SIG-M5 treated with dmso at 0.1 percent for 504 hours (cell line): Measurements from ENCODE around the gene LPP.

Experiments
- DNase-seq: peaks from one replicate; lab custom pipeline; 2025; ENCODE audit not compliant: unreplicated experiment; lab: John Stamatoyannopoulos, UW

LPP gene

DNA sequence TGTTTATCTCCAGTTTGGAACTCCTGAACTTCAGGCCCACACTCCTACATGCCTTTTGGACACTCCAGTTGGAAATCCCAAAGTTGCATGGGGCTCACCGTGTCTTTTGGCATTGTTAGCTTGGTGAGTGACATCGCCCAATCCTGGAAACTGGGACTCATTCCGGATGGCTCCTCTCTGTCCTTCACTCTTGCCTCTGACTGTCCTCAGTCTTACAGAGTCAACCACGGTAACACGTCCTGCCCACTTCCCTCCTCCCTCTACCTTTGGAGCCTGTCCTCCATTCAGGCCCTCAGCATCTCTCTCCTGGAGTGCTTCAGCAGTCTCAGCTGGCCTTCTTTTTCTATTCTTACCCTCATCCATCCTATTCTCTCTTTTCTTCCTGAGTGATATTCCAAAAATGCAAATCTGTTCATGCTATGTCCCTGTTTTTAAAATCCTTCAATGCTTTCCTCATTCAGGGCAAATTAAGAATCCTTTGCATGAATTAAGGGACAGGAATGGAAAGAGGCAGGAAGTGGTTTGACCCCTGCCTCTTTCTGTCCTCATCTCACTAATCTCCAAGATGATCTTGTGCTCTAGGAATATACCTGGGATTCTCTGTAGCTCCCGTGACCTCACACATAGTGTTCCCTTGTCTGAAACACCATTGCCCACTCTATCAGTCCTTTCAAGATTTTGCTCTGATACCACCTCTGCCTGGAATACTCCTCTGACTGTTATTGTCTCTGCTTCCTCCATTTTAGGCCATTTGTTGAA is 42.5 kb downstream of the LPP start:
- DNase-seq, result no peak

GRCh38 chr3:188197388-188197847 is 43.5 kb downstream of the LPP start:
- DNase-seq, result no peak

GRCh38 chr3:188198001-188198400 is 44.0 kb downstream of the LPP start:
- no peak for DNase-seq

DNA sequence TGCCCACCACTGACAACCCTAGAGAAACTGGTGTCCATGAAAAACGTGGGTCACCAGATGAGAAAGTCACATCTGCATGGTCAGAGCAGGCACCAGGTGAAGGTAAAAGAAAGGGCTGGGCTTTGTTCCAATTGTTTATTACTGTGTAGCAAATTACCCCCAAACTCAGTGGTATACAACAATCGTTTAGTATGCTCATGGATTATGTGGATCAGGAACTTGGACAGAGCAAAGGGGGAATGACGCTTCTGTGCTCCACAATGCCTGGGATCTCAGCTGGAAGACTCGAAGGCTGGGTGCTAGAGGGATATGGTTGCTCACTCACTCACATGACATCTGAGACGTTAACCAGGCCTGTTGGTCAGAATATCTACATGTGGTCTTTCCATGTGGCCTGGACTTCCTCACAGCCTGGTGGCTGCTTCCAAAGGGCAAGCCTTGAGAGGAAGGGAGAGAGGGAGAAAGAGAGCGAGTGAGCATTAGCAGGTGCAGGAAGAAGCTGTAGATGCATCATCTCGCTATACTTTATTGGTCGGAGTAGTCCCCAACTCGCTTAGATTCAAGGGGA is 44.9 kb downstream of the LPP start:
- no peak for DNase-seq

DNA sequence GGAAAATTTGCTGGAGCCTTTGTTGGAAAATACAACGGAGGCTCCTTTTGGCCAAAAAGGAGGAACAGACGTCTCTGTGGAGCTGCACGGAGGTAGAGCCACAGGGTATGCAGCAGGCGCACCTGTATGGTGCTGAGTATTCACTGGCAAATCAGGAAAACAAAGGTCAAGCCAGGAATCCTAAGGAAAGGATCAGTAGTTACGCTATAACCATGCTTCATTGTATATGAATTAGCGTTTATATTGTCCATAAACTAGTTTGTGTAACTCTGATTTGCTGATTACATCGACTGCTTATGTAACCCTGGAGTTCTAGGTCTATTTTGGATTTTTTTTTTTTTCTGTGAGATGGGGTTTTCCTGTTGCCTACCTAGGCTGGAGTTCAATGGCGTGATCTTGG is 45.4 kb downstream of the LPP start:
- no peak for DNase-seq

GRCh38 chr3:188200481-188200880 is 46.5 kb downstream of the LPP start:
- peak; percentile 33 for DNase-seq

DNA sequence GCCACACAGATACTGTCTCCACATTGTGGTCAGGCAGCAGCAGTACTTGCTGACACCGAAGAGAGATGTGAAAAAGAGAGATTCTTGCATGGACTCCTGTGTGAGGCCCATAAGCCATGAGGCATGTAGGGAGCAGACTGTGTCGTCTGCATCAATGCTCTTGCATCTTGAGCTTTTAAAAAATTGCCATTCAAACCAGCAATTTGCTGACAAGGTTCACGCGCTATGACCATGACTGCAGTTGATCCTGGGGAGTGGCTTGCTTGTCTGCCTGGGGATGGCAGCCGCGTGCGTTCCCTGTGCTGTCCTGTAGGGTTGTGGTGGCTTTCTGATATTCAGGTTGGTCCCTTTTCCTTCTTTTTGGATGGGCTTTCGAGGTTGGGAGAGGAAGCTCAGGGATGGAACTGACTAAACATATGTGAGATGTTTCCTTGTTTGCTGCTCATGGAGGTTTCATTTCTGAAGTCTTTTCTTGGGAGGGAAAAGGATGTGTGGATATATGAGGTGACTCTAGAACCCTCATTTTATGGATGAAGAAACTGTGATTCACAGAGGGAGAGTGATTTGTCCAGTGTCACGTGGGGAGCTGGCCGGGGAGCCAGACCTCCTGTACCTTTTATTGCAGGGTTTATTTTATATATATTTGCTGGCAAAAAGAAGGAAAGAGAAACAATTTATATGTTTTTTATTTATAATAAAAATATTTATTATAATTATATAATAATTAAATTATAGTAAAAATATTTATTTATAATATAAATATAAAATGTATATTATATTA is 48.6 kb downstream of the LPP start:
- no peak for DNase-seq

GRCh38 chr3:188204526-188204925 is 50.6 kb downstream of the LPP start:
- no peak for DNase-seq

GRCh38 chr3:188205992-188206416 is 52.0 kb downstream of the LPP start:
- no peak for DNase-seq

DNA sequence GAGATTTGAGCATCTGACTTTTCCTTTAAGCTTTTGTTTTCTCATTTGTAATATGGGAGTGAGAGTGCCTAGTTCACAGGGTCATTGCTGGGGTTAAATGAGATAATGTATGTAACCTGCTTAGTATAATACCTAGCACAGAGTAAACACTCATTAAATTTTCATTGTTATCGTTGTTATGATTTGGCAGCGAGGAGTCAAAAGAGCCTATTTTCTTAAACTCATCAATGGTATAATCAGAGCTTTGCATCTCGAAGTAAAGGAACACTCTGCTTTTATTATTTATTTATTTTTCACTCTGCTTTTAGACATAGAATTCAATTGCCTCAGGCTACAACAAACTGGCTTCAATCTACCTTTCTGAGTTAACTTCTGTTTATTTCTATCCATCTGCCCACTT is 52.8 kb downstream of the LPP start:
- no peak for DNase-seq

- DNase-seq, result no peak
Observed at GRCh38 chr3:188207941-188208515, 54.1 kb downstream of the LPP start.

DNA sequence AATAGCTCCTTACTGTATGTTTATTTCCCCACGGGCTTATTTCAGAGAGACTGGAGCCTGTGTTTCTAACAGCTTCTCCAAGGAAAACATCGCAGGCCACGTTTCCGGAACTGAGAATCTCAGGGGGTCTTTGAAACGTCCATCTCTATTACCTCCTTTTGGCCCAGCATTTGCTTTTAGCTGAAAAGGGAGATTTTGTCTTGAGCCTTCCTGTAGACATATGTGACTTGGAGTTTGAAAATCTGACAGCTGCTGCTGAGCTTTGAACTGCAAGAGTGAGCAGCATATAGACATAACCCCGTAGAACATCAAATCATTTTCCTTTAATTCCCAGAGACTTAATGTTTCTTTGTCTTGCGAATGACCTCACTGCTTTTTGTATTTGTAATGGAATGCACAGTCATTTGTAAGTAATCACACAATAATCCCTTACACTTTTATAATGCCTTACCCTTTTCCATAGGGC is 54.6 kb downstream of the LPP start:
- DNase-seq, result no peak

DNA sequence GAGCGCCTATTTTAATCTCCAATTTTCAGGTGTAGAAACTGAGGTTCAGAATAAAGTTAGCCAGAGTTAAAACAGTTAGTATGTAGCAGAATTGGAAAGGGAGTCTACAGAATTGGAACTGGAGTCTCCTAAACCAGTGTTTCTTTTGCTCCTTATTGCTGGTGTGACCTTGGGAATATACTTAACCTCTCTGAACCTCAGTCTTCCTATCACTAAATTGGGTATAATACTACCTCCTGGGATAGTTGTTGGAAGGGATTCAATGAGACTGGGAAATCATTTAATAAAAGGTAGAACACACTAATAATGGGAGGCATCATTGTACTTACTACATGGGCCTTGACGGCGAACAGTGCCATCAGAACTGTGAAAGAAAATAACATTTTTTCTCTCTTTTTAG is 55.1 kb downstream of the LPP start:
- DNase-seq, result no peak

DNA sequence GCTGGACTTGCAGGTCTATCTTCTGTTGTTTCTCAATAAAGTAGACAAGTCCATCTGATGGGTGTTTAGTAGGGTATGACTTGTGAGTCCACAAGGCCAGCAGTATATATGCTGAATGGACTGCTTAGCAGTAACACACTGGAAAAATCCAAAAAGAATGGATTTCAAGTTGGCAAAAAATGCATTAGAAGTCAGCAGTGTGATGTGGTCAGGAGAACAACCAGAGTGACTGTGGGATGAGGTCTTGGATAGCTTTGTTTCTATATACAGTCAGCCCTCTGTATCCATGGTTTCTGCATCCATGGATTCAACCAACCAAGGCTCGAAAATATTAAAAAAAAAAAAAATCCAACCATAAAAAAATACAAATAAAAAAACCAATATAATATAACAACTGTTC is 55.8 kb downstream of the LPP start:
- DNase-seq, result no peak

DNA sequence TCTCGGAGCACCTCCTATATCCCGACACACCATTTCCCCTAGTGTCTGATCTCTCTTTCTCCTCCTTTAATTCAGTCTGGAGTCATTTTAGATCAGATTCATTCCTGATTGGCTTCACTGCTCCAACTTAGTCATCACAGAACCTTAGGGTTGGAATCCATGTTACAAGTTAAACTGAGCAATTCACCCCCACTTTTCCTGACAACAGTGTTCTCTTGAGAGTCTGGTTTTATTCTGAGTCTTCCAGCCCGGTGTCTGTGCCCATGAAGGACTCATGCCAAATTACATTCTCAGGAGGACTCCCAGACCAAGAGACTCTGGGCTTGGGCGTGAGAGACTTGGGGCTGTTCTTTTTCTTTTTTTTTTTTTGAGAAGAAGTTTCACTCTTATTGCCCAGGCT is 57.5 kb downstream of the LPP start:
- DNase-seq, result no peak

DNA sequence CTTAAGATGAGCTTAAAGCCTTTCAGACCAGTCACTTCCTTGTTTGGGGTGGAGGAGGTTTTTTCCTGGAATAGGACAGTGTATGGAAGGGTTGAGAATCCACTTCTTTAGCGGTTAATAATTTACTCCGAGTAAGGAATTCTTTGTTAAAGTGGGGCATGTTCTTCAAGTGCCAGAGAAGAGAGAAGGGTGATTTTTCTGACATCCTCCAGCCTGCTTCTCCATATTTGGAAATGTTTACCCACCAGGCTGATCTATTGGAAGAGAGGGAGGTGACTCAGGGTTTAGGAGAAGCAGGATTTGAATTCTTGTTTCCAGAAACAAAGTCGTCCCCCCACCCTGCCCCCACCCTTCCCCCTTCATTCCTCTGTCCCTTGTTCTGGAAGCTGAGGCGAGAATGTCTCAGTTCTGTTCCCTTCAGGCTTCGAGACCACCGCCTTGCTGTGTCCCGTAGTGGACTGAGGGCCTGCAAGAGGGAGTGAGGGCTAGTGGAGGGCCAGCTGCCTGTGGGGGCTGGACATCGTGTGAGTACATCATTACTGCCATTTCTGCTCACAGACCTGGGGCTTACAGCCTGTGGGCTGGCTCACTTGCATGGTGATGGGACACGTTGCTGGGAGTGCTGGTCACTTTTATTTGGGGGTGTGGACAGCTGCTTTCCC is 58.5 kb downstream of the LPP start:
- no peak for DNase-seq

GRCh38 chr3:188214442-188214841 is 60.5 kb downstream of the LPP start:
- DNase-seq, result peak; percentile 77

DNA sequence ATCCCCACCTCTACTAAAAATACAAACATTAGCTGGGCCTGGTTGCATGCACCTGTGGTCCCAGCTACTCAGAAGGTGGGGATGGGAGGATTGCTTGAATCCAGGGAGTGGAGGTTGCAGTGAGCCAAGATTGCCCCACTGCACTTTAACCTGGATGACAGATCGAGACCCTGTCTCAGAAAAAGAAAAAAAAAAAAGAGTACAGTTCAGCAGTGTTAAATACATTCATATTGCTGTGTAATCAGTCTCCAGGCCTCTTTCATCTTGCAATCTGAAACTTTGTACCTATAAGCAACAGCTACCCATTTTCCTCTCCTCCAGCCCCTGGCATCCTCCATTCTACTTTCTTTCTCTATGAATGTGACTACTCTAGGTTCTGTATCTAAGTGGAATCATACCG is 61.2 kb downstream of the LPP start:
- DNase-seq, result no peak

DNA sequence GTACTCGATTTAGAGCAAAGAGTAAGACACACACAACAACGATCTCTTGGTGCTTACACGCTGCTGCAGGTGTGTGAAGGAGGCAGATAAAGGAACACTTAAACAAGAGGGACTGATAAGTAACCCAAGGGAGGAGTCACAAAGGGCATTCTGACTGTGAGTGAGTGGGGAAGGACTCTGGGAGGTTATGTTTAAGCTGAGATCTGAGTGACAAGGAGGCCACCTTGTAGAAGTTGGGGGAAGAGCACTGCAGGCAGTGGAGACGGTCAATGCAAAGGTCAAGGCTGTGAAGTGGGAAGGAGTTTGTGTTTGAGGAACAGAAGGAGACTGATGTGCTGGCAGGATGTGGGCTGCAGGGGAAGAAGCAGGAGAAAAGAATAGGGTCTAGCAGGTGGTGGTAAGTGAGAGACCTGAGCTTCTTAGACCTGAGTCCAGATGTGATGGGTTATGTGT is 63.1 kb downstream of the LPP start:
- DNase-seq, result no peak

DNA sequence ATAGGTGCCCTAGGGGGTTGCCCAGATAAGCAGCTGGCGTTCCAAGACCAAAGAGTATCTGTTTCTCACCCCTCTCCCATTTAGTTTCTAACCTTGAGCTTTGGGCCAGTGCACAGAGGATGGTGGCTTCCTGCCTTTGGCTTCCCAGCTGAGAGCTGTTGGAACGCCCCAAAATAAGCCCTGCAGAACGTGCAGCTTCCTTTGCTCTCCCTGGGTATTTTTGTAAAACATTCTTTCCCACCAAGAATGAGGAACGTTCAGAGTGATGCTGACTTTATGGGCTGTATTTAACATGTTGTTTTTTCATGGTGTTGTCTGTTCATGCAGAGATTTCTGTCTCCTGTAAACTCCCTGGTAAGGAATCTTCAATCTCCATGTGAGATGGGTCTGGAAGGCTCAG is 63.8 kb downstream of the LPP start:
- no peak for DNase-seq

DNA sequence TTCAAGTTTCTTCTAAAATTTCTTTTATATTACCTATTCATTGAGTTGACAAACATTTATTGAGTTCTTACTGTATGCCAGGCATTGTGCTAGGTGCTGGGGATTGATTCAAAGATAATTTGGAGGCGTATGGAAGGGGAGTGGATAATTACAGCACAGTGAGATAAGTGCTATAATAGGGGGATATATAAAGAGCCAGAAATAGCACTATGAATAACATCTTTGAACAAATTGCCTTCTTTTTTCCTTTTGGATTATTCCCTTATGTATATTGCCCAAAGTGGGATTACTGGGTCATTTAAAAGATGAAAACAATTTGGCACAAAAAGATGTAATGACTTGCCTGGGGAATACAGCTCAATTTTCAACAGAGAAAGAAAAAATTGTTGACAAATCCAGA is 64.6 kb downstream of the LPP start:
- no peak for DNase-seq
